Activated CD8-positive, alpha-beta memory T cell treated with anti-CD3 and anti-CD28 coated beads for 36 hours (primary cell): Measurements from ENCODE around the gene TAX1BP1. TPM values are rescaled to one million over a fixed set of nuclear protein-coding genes. Genes with fewer than 3 reads are reported as not detected.
"Not testable (repeated sequence)": the region's sequence is repeated elsewhere in the genome, so short reads cannot be mapped to it uniquely, and the experiment has no call there.

ENCODE experiments used
- CTCF ChIA-PET: fragments of 350-600 bp; sonication (Branson Sonifier 250); formaldehyde crosslinking; loops from one replicate; lab custom pipeline; 2021; ENCODE audit warnings: antibody characterized with exemption; lab: Charles Lee
- POLR2A ChIA-PET: fragments of 350-600 bp; sonication (Branson Sonifier 250); formaldehyde crosslinking; loops from one replicate; lab custom pipeline; 2021; ENCODE audit warnings: antibody characterized with exemption; lab: Charles Lee
- total RNA-seq, 2 experiments: library from RNA; stranded (reverse); gene quantifications; one replicate each; pipeline ENCODE4 v1.2.3, GENCODE V29; 2021

TAX1BP1 gene
- total RNA-seq, 2 experiments from 2014 or later = 85.3 to 85.6 TPM

DNA sequence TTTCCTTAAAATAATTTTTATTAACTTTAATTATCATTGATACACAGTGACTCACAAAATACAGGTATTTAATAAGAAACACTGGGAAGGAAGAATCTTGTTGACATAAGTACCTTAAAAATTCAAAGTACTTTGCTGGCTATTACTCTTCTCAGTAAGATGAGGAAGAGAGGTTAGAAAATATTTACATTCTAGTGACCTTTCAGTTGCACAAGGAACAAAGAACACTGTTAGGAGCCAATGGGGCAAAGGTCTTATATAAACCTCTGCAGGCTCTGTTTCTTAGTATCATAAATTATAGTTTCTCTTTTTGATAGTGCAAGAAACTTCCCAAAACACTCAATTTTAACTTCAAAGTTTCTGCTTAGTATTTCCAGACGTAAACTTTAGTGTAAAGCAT is 4.8 kb upstream of the TAX1BP1 start:
- ChIA-PET CTCF (no interaction called here), POLR2A (no interaction called here)

DNA sequence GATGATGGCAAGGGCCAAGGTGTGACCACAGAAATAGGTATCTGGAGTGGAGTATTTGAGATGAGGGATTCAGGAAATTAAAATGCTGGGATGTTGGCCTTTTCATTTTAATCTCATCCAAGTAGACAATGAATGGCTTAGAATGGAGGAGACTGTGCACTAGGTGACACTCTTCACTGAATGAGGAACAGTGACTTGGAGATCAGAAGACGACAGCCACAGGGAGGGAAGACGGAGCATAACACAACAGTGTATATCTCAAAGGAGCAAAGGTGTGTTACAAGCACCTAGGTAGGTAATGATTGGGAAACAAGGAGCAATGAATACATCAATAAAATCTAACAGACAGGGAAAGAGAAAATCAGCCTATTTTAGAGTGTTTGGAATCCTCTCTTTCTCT is 4.1 kb upstream of the TAX1BP1 start:
- CTCF ChIA-PET = no interaction called here
- POLR2A ChIA-PET = no interaction called here

DNA sequence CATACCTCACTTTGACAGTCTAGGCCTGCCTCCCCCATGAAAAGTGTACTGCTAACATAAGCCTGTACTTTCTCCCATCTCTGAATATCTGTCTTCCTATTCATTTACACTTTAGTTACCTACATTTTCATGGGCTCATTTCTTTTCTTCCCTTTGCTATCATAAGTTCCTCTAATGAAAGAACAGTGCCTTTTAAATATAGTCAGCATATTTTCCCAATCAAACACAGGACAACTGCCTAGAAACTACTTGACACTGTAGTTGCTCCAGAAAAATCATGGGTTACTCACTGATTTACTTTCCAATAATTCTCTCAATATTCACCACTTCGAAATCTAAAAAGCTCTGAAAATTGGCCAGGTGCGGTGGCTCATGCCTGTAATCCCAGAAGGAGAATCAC is 2.8 kb upstream of the TAX1BP1 start:
- POLR2A ChIA-PET = no interaction called here
- CTCF ChIA-PET = no interaction called here

DNA sequence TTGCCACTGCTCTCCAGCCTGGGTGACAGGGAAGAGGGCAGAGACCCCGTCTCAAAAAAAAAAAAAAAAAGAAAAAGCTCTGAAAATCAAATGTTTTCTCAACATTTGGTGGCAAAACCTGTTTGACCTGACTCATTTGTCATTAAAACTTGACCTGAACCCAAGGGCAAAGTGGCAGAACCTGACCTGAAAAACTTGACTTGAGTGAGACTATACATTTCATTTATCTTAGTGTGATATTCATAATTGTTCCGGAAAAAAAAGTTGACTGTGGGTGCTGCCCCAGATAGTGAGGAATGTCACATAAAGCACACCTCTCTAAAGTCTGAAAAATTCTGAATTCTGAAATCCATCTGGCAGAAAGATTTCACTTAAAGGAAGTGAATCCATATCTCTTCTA is 2.3 kb upstream of the TAX1BP1 start:
- ChIA-PET CTCF (interaction anchor here (1.0 kb wide), 1 partner anchor 75 kb away, joined by 3 read pairs; the partner anchor contains the start of gene HIBADH), POLR2A (interaction anchor here (0.5 kb wide), 1 partner anchor 163 kb away, joined by 3 read pairs; no protein-coding TSS in a partner anchor)

DNA sequence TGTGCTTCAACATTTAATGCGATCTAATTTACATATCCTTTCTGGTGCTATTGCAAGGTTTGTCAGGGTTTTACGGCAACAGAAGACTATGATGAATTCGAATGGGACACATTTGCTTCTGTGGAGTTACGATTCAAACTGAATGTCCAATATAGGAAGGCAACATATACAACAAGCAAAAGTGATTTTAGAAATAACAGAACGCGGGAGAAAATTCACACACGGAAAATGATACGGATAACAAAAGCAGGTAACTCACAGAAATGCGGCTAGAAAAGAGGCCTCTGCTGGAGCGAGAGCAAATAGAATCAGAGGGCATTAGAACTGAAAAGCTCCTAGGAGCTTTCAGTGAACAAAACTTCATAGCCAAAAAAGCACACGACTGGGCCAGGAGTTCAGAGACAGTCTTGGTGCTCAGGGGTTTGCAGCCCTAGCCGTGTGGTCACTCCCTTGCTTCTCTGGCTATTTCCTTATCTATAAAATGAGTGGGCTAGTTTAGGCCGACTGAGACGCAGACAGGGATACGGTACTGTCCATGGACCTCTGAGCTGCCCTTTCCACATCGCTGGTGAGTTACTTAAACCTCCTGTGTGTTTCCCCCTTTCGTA is 557 bp upstream of the TAX1BP1 start:
- ChIA-PET CTCF (no interaction called here), POLR2A (interaction anchor here (0.5 to 2.5 kb wide), 3 partner anchors 60 to 78 kb away, joined by 3 to 16 read pairs (median 5); partner anchors contain the start of gene HIBADH)

DNA sequence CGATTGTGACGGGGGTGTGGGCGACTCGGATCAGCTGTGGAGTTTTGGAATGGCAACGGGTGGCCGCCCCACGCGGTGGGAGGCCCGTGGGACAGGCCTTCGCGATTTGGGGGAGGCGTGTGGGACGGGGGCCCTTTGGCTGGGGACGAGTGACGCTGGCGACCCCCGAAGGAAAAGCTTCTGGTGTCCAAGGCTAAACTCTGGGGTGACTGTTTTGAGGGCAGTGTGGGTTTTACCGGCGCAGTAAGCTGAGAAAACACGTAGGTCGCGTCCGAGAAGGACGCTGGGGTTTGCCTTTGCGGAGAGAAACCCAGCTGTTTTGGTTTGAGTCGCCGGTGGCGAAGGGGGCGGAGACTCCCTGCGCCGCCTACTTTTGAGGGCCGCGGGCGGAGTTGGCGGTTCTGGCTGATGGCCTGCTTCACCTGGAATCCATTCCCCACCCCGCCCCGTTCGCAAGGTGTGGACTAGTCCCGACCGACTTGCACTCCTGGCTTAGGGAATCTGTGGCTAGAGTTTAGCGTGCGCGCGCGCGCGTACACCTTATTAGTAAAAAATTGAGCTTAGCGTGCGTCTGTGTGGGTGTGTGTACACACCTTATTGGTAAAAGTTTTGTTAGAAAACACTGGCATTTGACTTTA is 606 bp downstream of the TAX1BP1 start:
- CTCF ChIA-PET = interaction anchor here (0.6 to 1.5 kb wide), 3 partner anchors 11 to 78 kb away, joined by 3 to 4 read pairs (median 3); partner anchors contain the start of gene HIBADH
- POLR2A ChIA-PET = interaction anchor here (0.5 to 2.5 kb wide), 3 partner anchors 70 to 80 kb away, joined by 3 to 16 read pairs (median 8); partner anchors contain the start of gene HIBADH

DNA sequence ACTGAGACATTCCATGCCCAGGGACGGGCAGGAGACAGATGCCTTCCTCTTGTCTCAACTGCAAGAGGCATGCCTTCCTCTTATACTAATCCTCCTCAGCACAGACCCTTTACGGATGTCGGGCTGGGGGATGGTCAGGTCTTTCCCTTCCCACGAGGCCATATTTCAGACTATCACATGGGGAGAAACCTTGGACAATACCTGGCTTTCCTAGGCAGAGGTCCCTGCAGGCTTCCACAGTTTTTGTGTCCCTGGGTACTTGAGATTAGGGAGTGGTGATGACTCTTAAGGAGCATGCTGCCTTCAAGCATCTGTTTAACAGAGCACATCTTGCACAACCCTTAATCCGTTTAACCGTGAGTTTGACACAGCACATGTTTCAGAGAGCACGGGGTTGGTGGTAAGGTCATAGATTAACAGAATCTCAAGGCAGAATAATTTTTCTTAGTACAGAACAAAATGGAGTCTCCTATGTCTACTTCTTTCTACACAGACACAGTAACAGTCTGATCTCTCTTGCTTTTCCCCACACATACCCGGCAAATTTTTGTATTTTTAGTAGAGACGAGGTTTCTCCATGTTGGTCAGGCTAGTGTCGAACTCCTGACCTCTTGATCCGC is 2.2 kb downstream of the TAX1BP1 start:
- POLR2A ChIA-PET, CTCF ChIA-PET: not testable (repeated sequence)

DNA sequence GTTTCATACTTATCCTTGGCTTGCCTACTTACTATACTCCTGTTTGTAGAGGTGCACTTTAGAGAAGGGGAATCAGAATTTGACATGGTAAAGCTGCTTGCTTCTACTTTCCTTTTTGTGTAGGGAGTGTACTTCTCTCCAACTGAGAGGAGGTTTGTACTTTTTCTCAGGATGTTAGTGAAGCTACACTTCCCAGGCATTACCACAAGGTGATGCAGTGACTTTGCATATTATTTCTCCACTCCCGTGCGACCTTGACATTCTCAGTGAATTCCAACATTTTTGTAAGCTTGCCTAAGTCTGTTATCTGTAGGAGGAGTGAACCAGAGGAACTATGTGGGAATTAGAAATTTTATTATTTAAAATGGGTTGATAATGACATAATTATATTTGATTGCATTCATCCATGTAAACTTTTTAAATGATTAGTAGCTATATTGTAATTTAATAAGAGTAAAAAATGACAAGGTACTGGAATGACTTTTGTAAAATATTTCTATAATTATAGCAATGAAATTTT is 5.2 kb downstream of the TAX1BP1 start:
- ChIA-PET CTCF (interaction anchor here (1.4 kb wide), 1 partner anchor 30 kb away, joined by 3 read pairs; no protein-coding TSS in a partner anchor), POLR2A (interaction anchor here (0.6 kb wide), 1 partner anchor 226 kb away, joined by 3 read pairs; no protein-coding TSS in a partner anchor)

DNA sequence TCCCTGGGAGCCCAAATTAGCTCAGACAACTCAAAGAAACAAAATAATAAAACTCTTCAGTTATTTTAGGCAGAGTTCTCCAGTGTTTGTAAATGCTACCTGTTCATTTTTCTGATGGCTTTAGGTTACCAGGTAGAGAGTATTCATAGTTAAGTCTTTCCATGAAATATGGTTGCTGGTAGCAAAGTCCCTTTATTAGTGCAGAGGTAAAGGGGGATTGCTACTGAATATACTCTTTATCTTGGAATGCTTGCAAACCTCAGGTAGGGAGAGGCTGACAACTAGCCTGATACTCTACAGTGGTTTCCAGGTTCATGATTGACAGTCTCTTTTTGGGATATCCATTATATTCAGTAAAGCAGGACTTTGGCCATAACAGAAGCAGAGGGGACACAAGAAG is 6.5 kb downstream of the TAX1BP1 start:
- ChIA-PET POLR2A (interaction anchor here (0.6 kb wide), 1 partner anchor 148 kb away, joined by 6 read pairs; no protein-coding TSS in a partner anchor), CTCF (no interaction called here)

DNA sequence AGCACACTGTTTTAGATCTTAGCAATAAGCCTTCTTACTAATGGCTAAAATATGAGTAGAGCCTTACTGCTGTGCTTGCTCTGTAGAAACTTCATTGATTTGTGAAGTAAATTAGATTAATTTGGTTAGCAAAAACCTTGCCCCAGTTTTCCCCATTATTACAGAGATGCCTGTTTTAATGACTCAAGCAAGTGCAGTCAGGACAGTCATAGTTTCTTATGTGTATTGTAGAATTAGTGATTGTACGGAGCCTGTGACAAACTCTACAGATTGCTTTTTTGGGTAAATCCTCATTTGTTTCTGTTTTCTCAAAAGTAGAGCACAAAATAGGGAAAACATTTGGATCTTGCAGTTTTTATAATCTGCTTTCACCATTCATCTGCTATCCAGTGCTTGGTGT is 7.0 kb downstream of the TAX1BP1 start:
- POLR2A ChIA-PET = interaction anchor here (0.6 kb wide), 1 partner anchor 147 kb away, joined by 6 read pairs; no protein-coding TSS in a partner anchor

DNA sequence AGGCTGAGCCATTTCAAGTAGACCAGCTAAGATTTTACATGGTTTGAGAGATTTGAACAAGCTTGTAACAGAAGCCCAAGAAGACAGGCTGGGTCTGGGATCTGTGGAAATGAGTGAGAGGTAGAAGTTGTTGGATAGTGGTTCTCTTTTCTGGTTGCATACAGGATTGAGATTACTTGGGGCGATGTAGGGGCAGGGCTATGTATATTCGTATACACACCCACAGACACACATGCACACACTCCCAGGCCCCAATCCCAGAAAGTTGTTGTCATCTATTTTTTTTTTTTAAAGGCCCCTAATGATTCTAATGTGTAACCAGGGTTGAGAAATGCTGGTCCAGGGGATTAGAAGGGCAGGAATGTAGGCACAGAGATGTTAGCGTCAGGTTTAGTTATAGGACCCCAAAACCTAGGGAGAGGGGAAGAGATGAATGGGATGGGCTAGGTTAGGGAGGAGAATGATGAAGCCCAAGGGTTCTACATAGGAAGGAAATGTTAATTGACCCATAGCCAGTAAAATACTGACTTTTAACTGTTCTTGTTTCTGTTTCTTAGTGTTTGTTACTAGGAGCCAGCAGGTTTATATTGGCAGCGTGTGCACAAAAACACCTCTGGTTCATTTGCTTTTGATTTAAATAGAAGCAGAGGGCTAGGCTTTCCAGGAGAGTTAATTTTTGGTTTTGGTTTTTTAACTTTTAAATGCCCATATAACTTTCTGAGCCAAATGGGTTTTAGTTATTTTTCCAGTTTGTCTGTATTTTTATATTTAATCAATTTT is 7.8 kb downstream of the TAX1BP1 start:
- ChIA-PET CTCF (no interaction called here), POLR2A (no interaction called here)

More for the DNA sequence above, 7.0 kb downstream of the TAX1BP1 start:
- CTCF ChIA-PET = no interaction called here

DNA sequence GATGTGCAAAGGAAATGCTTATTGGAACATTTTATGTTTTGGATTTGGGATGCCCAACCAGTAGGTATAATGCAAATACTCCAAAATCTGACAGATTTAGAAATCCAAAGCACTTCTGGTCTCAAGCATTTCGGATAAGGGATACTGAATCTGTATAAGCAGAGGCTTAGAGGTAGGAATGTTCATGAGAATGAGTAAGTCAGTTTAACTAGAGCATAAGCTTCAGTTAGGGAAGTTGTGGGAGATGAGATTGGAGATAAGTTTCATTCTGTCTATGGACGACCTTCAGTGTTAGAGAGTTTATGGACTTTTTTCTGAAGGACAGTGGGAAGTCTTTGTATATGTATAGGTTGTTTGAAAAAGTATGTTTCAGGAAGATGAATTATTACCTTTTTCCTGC is 10.4 kb downstream of the TAX1BP1 start:
- POLR2A ChIA-PET = no interaction called here
- CTCF ChIA-PET = no interaction called here

DNA sequence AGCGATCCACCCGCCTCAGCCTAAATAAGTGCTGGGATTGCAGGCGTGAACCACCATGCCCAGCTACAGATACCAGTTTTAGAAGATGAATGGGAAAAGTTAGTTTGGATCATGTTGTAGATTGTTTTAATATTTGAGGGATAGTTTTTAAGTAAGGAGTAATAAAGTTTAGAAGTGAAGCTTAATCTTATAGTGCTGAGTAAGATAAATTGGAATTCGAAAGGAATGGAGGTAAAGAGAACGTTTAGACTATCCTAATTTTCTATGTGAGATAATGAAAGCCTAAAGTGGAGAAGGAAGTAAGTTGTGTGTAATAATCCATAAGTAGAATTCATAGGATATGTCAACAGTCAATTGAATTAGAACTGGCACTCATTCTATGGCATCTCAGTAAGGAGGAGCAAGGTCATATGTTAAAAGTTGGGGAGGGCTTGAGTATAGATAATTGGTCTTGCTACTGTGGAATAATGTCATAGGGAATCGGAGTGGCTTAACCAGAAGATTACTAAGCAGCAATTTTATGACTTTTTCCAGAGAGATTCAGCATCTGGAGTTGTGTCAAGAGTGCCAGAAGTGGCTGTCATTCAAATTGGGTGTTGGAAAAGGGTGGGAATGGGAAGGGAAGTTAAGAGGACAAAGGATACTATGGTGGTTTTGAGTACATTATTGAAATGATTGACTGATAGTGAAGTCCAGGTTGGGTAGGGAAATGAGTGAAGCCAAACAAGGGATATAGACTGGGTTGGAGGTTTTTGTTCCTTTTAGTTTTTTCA is 12.1 kb downstream of the TAX1BP1 start:
- POLR2A ChIA-PET = no interaction called here
- CTCF ChIA-PET = interaction anchor here (0.6 kb wide), 1 partner anchor 11 kb away, joined by 3 read pairs; no protein-coding TSS in a partner anchor

DNA sequence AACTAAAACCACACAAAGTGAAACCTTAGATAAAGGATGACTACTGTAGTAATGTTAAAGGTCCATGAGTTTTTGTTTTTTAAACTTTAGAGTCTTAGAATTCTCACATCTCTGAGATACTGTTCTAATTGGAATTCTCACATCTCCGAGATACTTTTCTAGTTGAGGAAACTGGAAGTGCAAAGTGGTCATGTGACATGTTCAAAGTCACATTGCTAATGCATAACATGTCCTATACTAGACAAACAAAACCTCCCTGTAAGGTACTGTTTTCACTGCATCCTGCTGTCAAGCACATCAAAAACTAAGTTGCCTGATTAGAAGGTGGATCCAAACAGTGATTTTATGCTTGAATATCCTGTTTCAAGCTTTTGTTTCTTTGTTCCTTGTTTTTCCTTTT is 13.9 kb downstream of the TAX1BP1 start:
- POLR2A ChIA-PET = no interaction called here
- CTCF ChIA-PET = no interaction called here

DNA sequence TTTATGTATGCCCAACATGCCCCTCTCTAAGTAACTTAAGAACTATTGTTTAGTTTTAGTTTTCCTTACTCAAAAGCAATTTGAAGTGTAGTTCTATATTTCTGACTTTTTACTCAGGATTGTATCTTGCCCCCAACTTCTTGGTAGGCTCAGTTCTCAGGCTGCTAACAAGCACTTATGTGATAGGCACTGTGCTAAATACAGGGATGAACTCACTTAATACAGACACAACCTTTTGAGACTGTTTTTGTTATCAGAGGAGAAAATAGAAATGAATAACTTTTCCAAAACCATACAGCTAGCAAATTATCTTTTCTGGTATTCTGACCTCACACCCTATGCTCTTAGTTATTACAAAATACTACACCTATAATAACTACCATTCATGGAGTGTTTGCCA is 16.3 kb downstream of the TAX1BP1 start:
- ChIA-PET CTCF (interaction anchor here (0.6 kb wide), 1 partner anchor 199 kb away, joined by 3 read pairs; no protein-coding TSS in a partner anchor), POLR2A (no interaction called here)

DNA sequence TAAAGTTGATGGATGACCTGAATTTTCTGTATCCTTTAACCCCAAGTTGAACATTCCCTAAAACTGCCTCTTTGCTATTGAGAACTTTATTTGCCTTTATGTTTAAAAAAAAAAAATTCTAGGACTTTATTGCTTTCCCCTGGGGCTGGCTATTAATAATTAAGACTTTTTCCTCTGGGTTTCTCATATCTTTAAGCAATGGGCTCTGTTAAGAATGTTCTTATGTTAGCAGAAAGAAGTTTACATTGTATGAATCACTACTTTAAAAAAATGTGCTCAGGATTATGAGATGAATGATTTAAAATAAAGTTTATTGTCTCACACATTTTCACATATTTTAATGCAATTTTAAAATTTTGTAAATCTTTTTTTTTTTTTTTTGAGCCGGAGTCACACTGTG is 19.5 kb downstream of the TAX1BP1 start:
- CTCF ChIA-PET = no interaction called here
- POLR2A ChIA-PET = no interaction called here

DNA sequence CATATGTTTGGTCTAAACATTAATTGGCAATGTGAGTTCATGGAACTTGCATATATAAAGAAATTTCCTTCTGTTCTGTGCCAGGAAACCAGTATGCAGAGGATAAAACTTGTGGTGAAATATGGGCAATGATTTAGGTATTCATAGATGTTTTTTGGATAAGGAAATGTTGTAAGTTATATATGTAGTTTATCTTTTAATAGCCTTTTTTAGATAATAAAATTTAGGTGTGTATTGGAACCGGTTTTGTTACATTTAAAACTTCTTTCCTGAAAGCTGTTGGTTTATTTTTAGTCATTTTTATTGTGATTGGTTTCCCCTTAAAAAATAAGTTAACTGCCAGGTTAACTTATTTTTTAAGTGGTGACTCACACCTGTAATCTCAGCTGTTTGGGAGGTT is 22.1 kb downstream of the TAX1BP1 start:
- ChIA-PET CTCF (no interaction called here), POLR2A (no interaction called here)

DNA sequence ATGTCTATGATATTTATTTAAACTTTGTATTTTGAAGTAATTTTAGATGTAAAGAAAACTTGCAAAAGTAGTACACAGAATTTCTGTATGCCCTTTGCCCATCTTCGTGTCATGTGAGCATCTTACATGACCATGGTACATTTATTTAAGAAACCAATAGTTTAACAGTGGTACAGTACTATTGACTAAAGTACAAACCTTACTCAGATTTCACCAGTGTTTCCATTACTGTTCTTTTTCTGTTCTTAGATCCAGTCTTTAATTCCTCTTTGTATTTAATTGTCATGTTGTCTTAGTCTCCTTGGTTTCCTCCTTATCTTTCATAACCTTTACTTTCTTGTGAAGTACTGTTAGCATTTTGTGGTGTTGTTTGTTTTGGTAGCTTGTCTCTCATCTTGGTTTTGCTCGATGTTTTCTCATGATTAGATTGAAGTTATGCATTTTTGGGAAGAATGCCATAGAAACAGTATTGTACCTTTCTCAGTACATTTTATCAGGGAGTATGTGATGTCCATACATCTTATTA is 24.1 kb downstream of the TAX1BP1 start:
- POLR2A ChIA-PET = no interaction called here
- CTCF ChIA-PET = no interaction called here
